Activated naive CD8-positive, alpha-beta T cell (primary cell): ENCODE measurements around the gene LIPE.
"Not testable (repeated sequence)": the region's sequence is repeated elsewhere in the genome, so short reads cannot be mapped to it uniquely, and the experiment has no call there.

Experiments used
- H3K27ac Mint-ChIP-seq: one replicate; pipeline ENCODE4 v1.8.0; 2021; ENCODE audit warnings: mixed read lengths
- H3K27me3 Mint-ChIP-seq: one replicate; pipeline ENCODE4 v1.8.0; 2021; ENCODE audit warnings: mixed read lengths
- H3K36me3 Mint-ChIP-seq: one replicate; pipeline ENCODE4 v1.8.0; 2021; ENCODE audit warnings: mixed read lengths
- H3K4me1 Mint-ChIP-seq: one replicate; pipeline ENCODE4 v1.8.0; 2021; ENCODE audit warnings: low read depth, mixed read lengths
- H3K4me3 Mint-ChIP-seq: one replicate; pipeline ENCODE4 v1.8.0; 2021; ENCODE audit warnings: mild to moderate bottlenecking, mixed read lengths
- H3K9me3 Mint-ChIP-seq: one replicate; pipeline ENCODE4 v1.8.0; 2021; ENCODE audit warnings: low read depth, mixed read lengths

Gene LIPE

GRCh38 chr19:42461231-42461630, 34.0 kb upstream of the LIPE start:
- not testable (repeated sequence) for H3K4me3 Mint-ChIP-seq, H3K9me3 Mint-ChIP-seq, H3K27me3 Mint-ChIP-seq, H3K4me1 Mint-ChIP-seq, H3K36me3 Mint-ChIP-seq, H3K27ac Mint-ChIP-seq

GRCh38 chr19:42459926-42460325, 32.7 kb upstream of the LIPE start:
- no peaks in the 10 kb centered on the region for H3K4me1 Mint-ChIP-seq
- H3K36me3 Mint-ChIP-seq: peaks cover 2% of the 10 kb centered on the region
- no peak overlapping the region for H3K4me3 Mint-ChIP-seq
- H3K27me3 Mint-ChIP-seq: peaks cover 1% of the 10 kb centered on the region
- H3K9me3 Mint-ChIP-seq: no peaks in the 10 kb centered on the region
- no peak overlapping the region for H3K27ac Mint-ChIP-seq

- H3K27ac Mint-ChIP-seq: no peak overlapping the region
- H3K9me3 Mint-ChIP-seq: no peaks in the 10 kb centered on the region
- peaks cover 1% of the 10 kb centered on the region for H3K27me3 Mint-ChIP-seq
- H3K4me1 Mint-ChIP-seq: no peaks in the 10 kb centered on the region
- H3K36me3 Mint-ChIP-seq: peaks cover 2% of the 10 kb centered on the region
- no peak overlapping the region for H3K4me3 Mint-ChIP-seq
Observed at GRCh38 chr19:42455621-42456081, 28.5 kb upstream of the LIPE start.

- Mint-ChIP-seq H3K27ac (no peak overlapping the region), H3K9me3 (no peaks in the 10 kb centered on the region), H3K27me3 (peaks cover 1% of the 10 kb centered on the region), H3K4me1 (no peaks in the 10 kb centered on the region), H3K36me3 (peaks cover 2% of the 10 kb centered on the region), H3K4me3 (no peak overlapping the region)
Observed at GRCh38 chr19:42455086-42455485, 27.9 kb upstream of the LIPE start.

- Mint-ChIP-seq H3K4me1 (no peaks in the 10 kb centered on the region), H3K27ac (no peak overlapping the region), H3K27me3 (no peaks in the 10 kb centered on the region)
Observed at GRCh38 chr19:42452590-42452989, 25.4 kb upstream of the LIPE start.

GRCh38 chr19:42450314-42450934, 23.2 kb upstream of the LIPE start:
- H3K4me3 Mint-ChIP-seq: no peak overlapping the region
- no peak overlapping the region for H3K27ac Mint-ChIP-seq
- no peaks in the 10 kb centered on the region for H3K27me3 Mint-ChIP-seq
- no peaks in the 10 kb centered on the region for H3K9me3 Mint-ChIP-seq
- H3K4me1 Mint-ChIP-seq: no peaks in the 10 kb centered on the region
- H3K36me3 Mint-ChIP-seq: no peaks in the 10 kb centered on the region

More at GRCh38 chr19:42452590-42452989, 25.4 kb upstream of the LIPE start:
- Mint-ChIP-seq H3K36me3 (no peaks in the 10 kb centered on the region), H3K4me3 (no peak overlapping the region), H3K9me3 (no peaks in the 10 kb centered on the region)

- not testable (repeated sequence) for H3K36me3 Mint-ChIP-seq, H3K9me3 Mint-ChIP-seq, H3K4me1 Mint-ChIP-seq, H3K27ac Mint-ChIP-seq, H3K27me3 Mint-ChIP-seq, H3K4me3 Mint-ChIP-seq
Observed at GRCh38 chr19:42448306-42448705, 21.1 kb upstream of the LIPE start.

GRCh38 chr19:42445948-42446347, 18.8 kb upstream of the LIPE start:
- H3K27me3 Mint-ChIP-seq: no peaks in the 10 kb centered on the region
- peaks cover 5% of the 10 kb centered on the region for H3K4me1 Mint-ChIP-seq
- H3K36me3 Mint-ChIP-seq: no peaks in the 10 kb centered on the region
- H3K27ac Mint-ChIP-seq: no peak overlapping the region
- no peak overlapping the region for H3K4me3 Mint-ChIP-seq
- H3K9me3 Mint-ChIP-seq: no peaks in the 10 kb centered on the region

- Mint-ChIP-seq H3K27me3 (no peaks in the 10 kb centered on the region), H3K36me3 (no peaks in the 10 kb centered on the region), H3K4me1 (peaks cover 16% of the 10 kb centered on the region), H3K9me3 (no peaks in the 10 kb centered on the region), H3K27ac (no peak overlapping the region), H3K4me3 (no peak overlapping the region)
Observed at GRCh38 chr19:42443944-42444398, 16.8 kb upstream of the LIPE start.

- no peaks in the 10 kb centered on the region for H3K9me3 Mint-ChIP-seq
- no peaks in the 10 kb centered on the region for H3K36me3 Mint-ChIP-seq
- peaks cover 21% of the 10 kb centered on the region for H3K4me1 Mint-ChIP-seq
- H3K27ac Mint-ChIP-seq: no peak within 1 kb of the TSS
- no peak within 1 kb of the TSS for H3K4me3 Mint-ChIP-seq
- no peaks in the 10 kb centered on the region for H3K27me3 Mint-ChIP-seq
Observed at GRCh38 chr19:42442833-42443232, 15.6 kb upstream of the LIPE start, which contains the start of gene CXCL17. CXCL17 (minus strand) TSS chr19:42442946; CDS start chr19:42442832, 114 bp downstream.

- Mint-ChIP-seq H3K4me3 (no peak overlapping the region), H3K36me3 (no peaks in the 10 kb centered on the region), H3K9me3 (no peaks in the 10 kb centered on the region), H3K27me3 (no peaks in the 10 kb centered on the region), H3K4me1 (peaks cover 21% of the 10 kb centered on the region), H3K27ac (no peak overlapping the region)
Observed at GRCh38 chr19:42441049-42441445, 13.9 kb upstream of the LIPE start.

GRCh38 chr19:42440357-42441048, 13.3 kb upstream of the LIPE start:
- H3K27me3 Mint-ChIP-seq: no peaks in the 10 kb centered on the region
- no peaks in the 10 kb centered on the region for H3K36me3 Mint-ChIP-seq
- H3K9me3 Mint-ChIP-seq: no peaks in the 10 kb centered on the region
- H3K4me1 Mint-ChIP-seq: peaks cover 21% of the 10 kb centered on the region
- H3K27ac Mint-ChIP-seq: no peak overlapping the region
- no peak overlapping the region for H3K4me3 Mint-ChIP-seq

GRCh38 chr19:42436006-42436405, 8.8 kb upstream of the LIPE start:
- H3K36me3 Mint-ChIP-seq: peaks cover 2% of the 10 kb centered on the region
- H3K27ac Mint-ChIP-seq: no peak overlapping the region
- H3K9me3 Mint-ChIP-seq: no peaks in the 10 kb centered on the region
- H3K4me1 Mint-ChIP-seq: peaks cover 17% of the 10 kb centered on the region
- H3K27me3 Mint-ChIP-seq: no peaks in the 10 kb centered on the region
- no peak overlapping the region for H3K4me3 Mint-ChIP-seq

GRCh38 chr19:42435316-42435715, 8.1 kb upstream of the LIPE start:
- Mint-ChIP-seq H3K36me3 (peaks cover 2% of the 10 kb centered on the region), H3K9me3 (no peaks in the 10 kb centered on the region), H3K4me3 (no peak overlapping the region), H3K27ac (no peak overlapping the region), H3K27me3 (no peaks in the 10 kb centered on the region), H3K4me1 (peaks cover 10% of the 10 kb centered on the region)

- H3K4me1 Mint-ChIP-seq: peaks cover 4% of the 10 kb centered on the region
- H3K27ac Mint-ChIP-seq: no peak overlapping the region
- no peaks in the 10 kb centered on the region for H3K9me3 Mint-ChIP-seq
- H3K4me3 Mint-ChIP-seq: no peak overlapping the region
- peaks cover 2% of the 10 kb centered on the region for H3K36me3 Mint-ChIP-seq
- H3K27me3 Mint-ChIP-seq: no peaks in the 10 kb centered on the region
Observed at GRCh38 chr19:42433503-42434260, 6.5 kb upstream of the LIPE start.
